HG02973 (cell line): ENCODE results near the gene AMDHD2.
"Not testable (repeated sequence)": the region's sequence is repeated elsewhere in the genome, so short reads cannot be mapped to it uniquely, and the experiment has no call there.

Source experiments
- ATAC-seq: cut with Tn5 transposase; IDR thresholded peaks from one replicate; pipeline ENCODE4 v1.9.1; 2021; ENCODE audit warnings: moderate library complexity; ENCODE audit not compliant: unreplicated experiment

AMDHD2 gene

DNA sequence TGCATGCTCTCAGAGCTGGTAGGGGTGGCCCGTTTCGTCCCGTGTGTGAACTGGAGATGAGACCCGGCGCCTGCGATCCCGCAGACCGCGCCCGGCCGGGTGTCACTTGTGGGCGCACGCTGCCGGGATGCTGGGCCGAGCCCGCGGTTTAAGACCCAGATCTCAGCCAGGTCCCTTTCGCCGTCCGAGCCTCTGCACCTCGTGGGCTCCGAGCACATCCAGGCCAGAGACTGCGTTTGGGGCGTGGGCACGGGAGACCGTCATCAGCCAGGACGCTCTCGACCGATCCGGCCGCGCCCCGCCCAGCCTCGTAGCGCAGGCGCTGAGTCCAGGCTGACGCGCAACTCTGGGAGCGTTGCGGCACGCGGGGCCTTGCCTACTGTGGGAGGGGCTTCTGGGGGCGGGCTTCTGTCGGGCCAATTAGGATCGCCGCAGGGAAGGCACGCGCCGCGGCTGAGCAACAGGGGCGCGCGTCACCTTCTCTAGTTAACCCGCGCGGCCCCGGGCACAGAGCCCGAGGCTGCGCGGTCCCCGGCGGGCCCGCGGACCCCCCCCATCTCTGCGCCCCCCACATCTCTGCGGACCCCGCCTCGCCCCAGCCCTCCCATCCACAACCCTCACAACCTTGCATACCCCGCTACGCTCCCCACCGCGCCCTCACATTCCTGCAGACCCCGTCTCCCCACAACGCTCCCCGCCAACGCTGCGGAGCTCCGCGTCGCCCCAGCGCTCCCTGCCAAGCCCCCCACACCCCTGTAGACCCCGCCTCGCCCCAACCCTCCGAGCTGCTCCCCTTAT lies 11.7 kb downstream of the AMDHD2 start:
- ATAC-seq = peak; percentile 74

DNA sequence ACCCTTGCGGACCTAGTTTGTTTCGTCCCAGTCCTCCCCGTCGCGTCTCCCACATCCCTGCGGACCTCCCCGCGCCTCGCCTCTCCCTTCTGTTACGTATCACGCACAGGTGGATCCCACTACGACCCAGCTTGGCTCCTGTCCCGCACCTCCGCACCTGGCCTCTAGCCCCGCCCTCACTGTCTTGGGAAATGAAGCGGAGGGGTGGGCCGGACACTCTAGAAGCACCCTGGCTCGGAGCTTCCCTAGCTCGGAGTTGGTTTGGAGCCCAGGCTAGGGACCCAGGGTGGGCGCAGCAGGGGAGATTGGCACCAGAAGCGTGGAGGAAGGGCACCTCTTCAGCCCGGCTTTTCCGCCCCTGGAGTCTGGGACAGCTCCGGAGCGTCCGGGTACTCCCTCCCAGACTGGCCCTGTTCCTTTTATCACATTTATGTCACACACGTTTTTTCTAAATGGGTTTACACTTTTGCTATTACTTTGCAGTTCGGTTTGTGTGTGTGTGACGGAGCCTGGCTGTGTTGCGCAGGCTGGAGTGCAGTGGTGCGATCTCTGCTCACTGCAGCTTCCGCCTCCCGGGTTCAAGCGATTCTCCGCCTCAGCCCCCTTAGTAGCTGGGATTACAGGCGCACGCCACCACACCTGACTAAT lies 12.4 kb downstream of the AMDHD2 start:
- no peak for ATAC-seq

DNA sequence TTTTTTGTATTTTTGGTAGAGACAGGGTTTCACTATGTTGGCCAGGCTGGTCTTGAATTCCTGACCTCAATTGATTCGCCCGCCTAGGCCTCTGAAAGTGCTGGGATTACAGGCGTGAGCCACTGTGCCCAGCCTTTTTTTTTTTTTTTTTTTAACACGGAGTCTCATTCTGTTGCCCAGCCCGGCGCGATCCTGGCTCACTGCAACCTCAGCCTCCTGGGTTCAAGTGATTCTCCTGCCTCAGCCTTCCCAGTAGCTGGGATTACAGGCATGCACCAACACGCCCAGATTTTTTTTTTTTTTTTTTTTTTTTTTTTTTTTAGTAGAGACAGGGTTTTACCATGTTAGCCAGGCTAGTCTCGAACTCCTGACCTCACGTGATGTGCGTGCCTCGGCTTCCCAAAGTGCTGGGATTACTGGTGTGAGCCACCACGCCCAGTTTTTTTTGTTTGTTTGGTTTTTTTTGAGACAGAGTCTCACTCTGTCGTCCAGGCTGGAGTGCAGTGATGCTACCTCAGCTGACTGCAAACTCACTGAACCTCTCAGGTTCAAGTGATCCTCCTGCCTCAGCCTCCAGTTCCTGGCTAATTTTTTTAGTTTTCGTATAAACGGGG lies 13.1 kb downstream of the AMDHD2 start:
- ATAC-seq = not testable (repeated sequence)

GRCh38 chr16:2533912-2534311 lies 13.7 kb downstream of the AMDHD2 start:
- no peak for ATAC-seq

DNA sequence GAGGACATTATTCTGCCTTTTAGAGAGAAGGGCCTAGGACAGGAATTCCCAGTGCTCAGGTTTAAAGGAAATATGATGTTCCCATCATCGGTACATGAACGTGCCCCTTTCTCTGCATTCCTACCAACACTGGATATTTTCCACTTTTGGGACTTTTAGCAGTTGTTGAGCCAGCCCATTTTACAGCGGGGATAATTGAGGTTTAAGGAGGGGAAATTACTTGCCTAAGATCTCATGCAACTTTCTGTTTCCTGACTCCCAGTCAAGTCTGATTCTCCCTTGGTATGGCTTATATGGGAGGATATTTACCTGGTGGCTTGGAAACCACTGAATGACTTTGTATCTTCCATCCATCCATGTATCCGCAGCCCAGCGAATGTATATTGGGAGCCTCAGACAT lies 14.2 kb downstream of the AMDHD2 start:
- not testable (repeated sequence) for ATAC-seq

- ATAC-seq = no peak
These were observed 15.4 kb downstream of the AMDHD2 start for GRCh38 chr16:2535625-2536013.

DNA sequence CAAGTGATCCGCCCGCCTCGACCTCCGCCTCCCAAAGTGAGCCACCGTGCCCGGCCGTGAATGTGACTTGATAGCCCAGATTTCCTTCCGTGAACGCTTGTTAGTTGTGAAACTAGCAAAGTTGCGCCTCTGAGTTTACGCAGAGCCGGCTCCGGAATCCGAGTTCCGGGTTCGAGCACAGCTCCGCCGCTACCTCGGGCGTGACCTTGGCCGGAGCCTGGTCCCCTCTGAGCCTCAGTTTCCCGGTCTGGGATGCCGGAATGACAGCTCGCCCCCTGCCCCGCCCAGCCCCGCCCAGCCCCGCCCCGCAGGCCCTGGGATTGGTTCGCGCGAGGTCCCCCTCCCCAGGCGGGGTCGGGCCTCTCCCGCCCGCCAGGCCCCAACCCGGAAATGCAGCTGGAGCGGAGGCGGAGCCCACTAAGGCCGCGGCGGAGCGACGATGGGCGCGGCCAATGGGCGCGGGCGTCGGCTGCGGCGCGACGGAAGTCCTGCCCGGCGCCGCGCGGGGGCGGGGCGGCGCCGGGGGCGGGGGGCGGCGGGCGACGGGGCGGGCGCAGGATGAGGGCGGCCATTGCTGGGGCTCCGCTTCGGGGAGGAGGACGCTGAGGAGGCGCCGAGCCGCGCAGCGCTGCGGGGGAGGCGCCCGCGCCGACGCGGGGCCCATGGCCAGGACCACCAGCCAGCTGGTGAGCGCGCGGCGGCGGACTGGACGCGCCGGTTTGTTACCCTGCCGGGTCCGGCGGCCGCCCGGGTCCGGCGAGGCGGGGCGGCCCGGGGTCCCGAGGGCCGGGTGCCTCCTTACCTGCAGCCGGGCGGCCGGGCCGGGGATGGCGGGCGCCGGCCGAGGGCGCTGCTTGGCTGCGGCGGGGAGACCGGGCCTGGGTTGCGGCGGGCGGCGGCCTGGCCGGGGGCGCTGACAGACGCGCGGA lies 17.5 kb downstream of the AMDHD2 start, which contains the start of gene PDPK1:
PDPK1 (plus strand) TSS at position 571 of the 929 bp plus-strand sequence; CDS start at position 663, 92 bp downstream.
- peak; percentile 76 for ATAC-seq

GRCh38 chr16:2539192-2539844 lies 19.1 kb downstream of the AMDHD2 start:
- not testable (repeated sequence) for ATAC-seq

- not testable (repeated sequence) for ATAC-seq
These were observed 19.8 kb downstream of the AMDHD2 start for GRCh38 chr16:2539845-2540458.

DNA sequence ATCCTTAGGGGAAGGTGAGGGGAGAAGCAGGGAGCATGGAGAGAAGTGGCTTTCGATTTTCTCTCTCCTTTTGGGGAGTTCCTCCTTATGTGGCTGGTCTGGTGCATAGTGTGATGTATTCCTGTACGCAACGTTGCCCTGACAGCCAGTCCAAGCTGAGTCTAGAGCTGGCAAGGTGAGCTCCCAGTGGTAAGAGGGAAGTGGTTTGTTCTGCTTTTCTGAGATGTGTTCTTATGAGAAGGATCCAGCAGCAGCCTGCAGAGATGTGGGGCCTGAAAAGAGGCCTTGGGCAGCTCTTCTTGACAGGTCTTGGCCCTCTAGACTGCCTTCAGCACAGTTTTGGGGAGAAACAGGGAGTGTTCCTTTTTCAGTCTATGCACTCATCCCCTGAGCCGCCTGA lies 20.7 kb downstream of the AMDHD2 start:
- ATAC-seq = not testable (repeated sequence)

DNA sequence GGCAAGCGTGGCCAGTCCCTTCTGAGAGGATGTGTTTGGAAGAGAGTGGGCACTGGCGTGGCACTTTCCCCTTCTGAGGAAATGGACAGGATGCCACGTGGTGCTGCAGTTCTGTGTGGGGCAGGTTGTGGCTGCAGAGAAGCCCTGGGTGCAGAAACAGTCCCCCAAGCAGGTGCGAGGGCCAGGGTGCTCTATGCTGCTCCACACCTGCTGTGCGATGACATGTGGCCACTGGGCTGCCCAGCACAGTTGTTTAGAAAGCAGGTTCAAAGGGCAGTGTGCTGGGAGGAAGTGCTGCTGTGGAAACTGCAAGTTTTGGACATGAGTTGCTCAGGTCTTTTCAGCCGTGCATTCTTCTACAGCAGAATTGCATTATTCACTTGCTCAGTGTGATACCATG lies 21.2 kb downstream of the AMDHD2 start:
- not testable (repeated sequence) for ATAC-seq

- ATAC-seq = not testable (repeated sequence)
These were observed 23.6 kb downstream of the AMDHD2 start for GRCh38 chr16:2543771-2544170.

- not testable (repeated sequence) for ATAC-seq
These were observed 30.2 kb downstream of the AMDHD2 start for GRCh38 chr16:2550283-2550878.

DNA sequence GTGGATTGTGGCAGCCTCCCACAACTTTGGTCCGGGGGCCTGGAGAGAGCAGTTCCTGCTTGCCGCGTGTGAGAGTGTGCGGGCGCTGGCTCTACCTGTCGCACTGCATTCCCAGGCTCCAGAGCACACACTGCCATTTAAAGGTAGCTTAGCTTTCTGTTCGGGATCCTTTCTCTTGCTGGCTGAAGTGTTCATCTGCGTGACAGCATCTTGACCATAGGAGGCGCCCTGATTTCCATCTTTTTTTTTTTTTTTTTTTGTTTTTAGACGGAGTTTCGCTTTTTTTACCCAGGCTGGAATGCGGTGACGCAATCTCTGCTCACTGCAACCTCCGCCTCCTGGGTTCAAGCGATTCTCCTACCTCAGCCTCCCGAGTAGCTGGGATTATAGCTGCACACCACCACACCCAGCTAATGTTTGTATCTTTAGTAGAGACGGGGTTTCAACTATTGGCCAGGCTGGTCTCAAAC lies 31.3 kb downstream of the AMDHD2 start:
- not testable (repeated sequence) for ATAC-seq

DNA sequence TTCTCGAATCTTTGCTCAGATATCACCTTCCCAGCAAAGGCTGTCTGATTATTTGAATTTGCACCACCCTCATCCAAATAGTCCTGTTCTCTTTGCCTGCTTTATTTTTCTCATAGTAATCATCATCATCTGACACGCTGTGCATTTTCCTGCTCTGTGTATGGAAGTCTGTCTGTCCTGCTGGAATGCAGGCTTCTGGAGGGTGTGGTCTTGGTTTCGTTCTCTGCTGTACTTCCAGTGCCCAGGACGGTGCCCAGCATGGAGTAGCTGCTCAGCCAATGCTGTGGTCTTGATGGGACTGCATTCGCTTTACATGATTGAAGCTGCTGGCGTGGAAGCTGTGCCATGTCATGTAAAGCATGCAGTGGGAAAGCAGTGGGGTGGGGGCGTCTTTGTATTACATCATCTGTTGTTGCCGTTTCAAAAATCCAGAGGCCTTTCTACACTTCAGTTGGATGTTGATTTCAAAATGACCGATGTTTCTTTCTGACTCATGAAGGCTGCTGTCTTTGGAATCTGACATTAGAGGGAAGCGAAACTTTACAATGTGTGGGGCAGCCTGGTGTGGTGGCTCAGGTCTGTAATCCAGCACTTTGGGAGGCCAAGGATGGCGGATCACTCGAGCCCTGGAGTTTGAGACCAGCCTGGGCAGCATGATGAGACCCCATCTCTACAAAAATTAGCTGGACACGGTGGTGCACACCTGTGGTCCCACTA lies 34.7 kb downstream of the AMDHD2 start:
- not testable (repeated sequence) for ATAC-seq

DNA sequence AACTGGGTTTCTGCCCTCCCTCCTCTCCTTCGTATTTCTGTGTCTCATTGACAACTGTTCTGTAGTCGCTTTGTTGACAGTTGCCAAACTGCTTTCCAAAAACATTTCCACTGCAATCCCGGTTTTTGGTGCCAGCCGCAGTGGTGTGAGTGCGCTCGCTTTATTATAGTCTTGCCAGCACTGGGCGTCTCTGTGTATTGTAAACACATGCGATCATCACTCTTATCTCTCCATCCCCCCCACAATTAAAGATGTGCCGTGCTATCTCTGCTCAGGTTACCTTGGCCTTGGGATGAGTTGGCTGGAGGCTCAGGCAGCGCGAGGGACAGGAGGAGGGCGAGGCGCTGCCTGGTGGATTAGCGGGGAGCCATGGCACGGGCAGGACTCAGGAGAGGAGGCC lies 37.0 kb downstream of the AMDHD2 start:
- ATAC-seq = not testable (repeated sequence)

DNA sequence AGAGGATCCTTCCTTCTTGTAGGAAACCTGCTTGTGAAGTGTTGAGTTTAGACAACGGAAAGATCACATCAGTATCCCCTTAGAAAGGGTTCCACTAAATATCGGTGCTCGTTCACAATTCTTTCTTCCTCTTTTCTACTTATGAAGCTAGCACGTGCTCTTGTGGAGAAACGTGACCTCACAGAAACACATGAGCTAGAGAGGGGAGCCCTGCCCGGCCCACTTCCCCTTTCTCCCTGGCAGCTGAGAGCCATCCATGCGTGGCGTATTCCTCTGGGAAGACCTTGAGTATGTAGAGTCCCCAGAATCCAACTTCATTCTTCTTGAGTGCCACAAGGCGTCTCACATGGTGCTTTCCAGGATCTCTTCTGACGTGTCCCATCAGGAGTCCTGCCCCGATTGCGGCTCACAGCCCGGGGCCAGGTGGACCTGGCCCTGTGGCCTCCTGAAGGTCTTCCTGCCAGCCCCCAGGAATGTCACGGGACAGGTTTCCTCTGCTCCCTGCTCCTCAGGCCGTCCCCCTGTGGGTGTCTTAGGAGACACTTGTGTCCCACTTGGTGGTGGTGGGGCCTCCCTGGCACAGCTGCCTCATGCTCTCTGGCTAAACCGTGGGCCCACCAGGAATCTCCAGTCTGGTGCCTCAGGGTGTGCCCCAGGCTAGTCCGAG lies 40.1 kb downstream of the AMDHD2 start:
- ATAC-seq = peak; percentile 59

DNA sequence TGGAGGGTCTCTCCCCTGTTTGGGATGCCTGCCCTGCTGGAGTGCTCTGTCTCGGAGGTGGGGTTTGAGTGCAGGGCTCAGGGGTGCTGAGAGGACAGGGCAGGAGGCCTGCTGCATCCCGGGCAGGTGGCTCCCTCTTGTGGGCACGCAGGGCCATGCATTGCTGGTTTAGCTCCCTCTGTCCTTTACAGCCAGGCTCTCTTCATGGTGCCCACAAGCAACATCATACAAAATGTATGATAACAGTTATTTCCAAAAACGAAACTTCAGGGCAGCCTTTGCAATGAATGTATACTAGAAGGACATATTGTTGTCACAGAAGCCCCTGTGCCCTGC lies 40.6 kb downstream of the AMDHD2 start:
- peak; percentile 36 for ATAC-seq
